IMR-90 (cell line): Measurements from ENCODE around the gene CDH9. TPM values are rescaled to one million over a fixed set of nuclear protein-coding genes. Genes with fewer than 3 reads are reported as not detected.

Source experiments
- ATAC-seq: fragments of 200-7000 bp; cut with Tn5 transposase; 2 replicates; pipeline ENCODE4 v1.9.1; 2020; ENCODE audit warnings: low read depth, mild to moderate bottlenecking, moderate library complexity
- BruUV-seq: library from RNA; stranded (reverse); fragments of 400-500 nt; replicated peaks from 2 replicates; lab custom pipeline; 2021; lab: Mats Ljungman, UMichigan
- CTCF ChIA-PET: fragments of 300-600 bp; formaldehyde crosslinking; extraction: SDS; loops from one replicate; lab custom pipeline; 2021; ENCODE audit warnings: antibody characterized with exemption; lab: Yijun Ruan, JAX
- POLR2A ChIA-PET: fragments of 300-600 bp; sonication (Branson Sonifier 250); formaldehyde crosslinking; loops from one replicate; lab custom pipeline; 2022; ENCODE audit warnings: antibody characterized with exemption; ENCODE audit not compliant: unreplicated experiment; lab: Charles Lee
- DNase-seq: peaks from one replicate; pipeline ENCODE4 v3.0.0; 2013
- H2AFZ ChIP-seq: replicated peaks from 2 replicates; pipeline ENCODE3; 2013; ENCODE audit warnings: low read length, mild to moderate bottlenecking; ENCODE audit not compliant: poor library complexity
- H2AK5ac ChIP-seq: 2 replicates; pipeline ENCODE4 v1.6.1; 2013; ENCODE audit warnings: low read depth, low read length, inconsistent platforms
- H2AK9ac ChIP-seq: replicated peaks from 2 replicates; pipeline ENCODE3; 2013; ENCODE audit warnings: mild to moderate bottlenecking, low read depth, low read length, moderate library complexity; ENCODE audit not compliant: poor library complexity
- H2BK120ac ChIP-seq: 2 replicates; pipeline ENCODE4 v1.6.1; 2013; ENCODE audit warnings: low read depth, low read length, inconsistent platforms
- H2BK15ac ChIP-seq: 3 replicates; pipeline ENCODE4 v1.6.1; 2013; ENCODE audit warnings: low read depth, low read length, inconsistent platforms
- H2BK20ac ChIP-seq: 2 replicates; pipeline ENCODE4 v1.6.1; 2013; ENCODE audit warnings: low read depth, mild to moderate bottlenecking, inconsistent platforms, low read length, moderate library complexity
- H2BK5ac ChIP-seq: 2 replicates; pipeline ENCODE4 v1.6.1; 2013; ENCODE audit warnings: mild to moderate bottlenecking, low read depth, low read length, inconsistent platforms; ENCODE audit not compliant: poor library complexity, severe bottlenecking
- H3K14ac ChIP-seq: replicated peaks from 2 replicates; pipeline ENCODE4 v1.6.1; 2013; ENCODE audit warnings: low read depth, low read length, inconsistent platforms
- H3K18ac ChIP-seq: 2 replicates; pipeline ENCODE4 v1.6.1; 2013; ENCODE audit warnings: low read depth, low read length, control low read depth
- H3K23ac ChIP-seq: 2 replicates; pipeline ENCODE4 v1.6.1; 2013; ENCODE audit warnings: low read depth, low read length, inconsistent platforms
- H3K27ac ChIP-seq: 2 replicates; pipeline ENCODE4 v1.5.1; 2013; ENCODE audit warnings: mild to moderate bottlenecking, control low read depth, low read length; ENCODE audit not compliant: insufficient read depth
- H3K27me3 ChIP-seq: 2 replicates; pipeline ENCODE4 v1.6.1; 2013; ENCODE audit warnings: low read length; ENCODE audit not compliant: control insufficient read depth, insufficient read depth
- H3K36me3 ChIP-seq: 2 replicates; pipeline ENCODE4 v1.6.1; 2013; ENCODE audit warnings: low read length, mixed read lengths; ENCODE audit not compliant: control insufficient read depth, insufficient read depth
- H3K4ac ChIP-seq: 2 replicates; pipeline ENCODE4 v1.6.1; 2013; ENCODE audit warnings: low read depth, low read length, inconsistent platforms
- H3K4me1 ChIP-seq: 2 replicates; pipeline ENCODE4 v1.6.1; 2013; ENCODE audit warnings: low read length, mixed read lengths; ENCODE audit not compliant: control insufficient read depth, insufficient read depth
- H3K4me2 ChIP-seq: 2 replicates; pipeline ENCODE4 v1.6.1; 2013; ENCODE audit warnings: low read depth, mild to moderate bottlenecking, control low read depth, low read length, moderate library complexity
- H3K4me3 ChIP-seq: 2 replicates; pipeline ENCODE4 v1.5.1; 2013; ENCODE audit warnings: low read depth, mild to moderate bottlenecking, control low read depth, low read length, moderate library complexity; ENCODE audit not compliant: insufficient read depth
- H3K56ac ChIP-seq: 2 replicates; pipeline ENCODE4 v1.6.1; 2013; ENCODE audit warnings: low read length, inconsistent platforms; ENCODE audit not compliant: insufficient read depth; ENCODE audit errors: extremely low read depth
- H3K79me1 ChIP-seq, 2 experiments: 2 replicates each; pipeline ENCODE4 v1.6.1; 2013; ENCODE audit warnings: low read length in 2 of 2, inconsistent platforms in 1 of 2, low read depth in 1 of 2
- H3K9ac ChIP-seq: 2 replicates; pipeline ENCODE4 v1.6.1; 2013; ENCODE audit warnings: low read depth, low read length, control low read depth
- H3K9me1 ChIP-seq: 2 replicates; pipeline ENCODE4 v1.6.1; 2013; ENCODE audit warnings: low read length, inconsistent platforms; ENCODE audit not compliant: insufficient read depth
- H3K9me3 ChIP-seq: 2 replicates; pipeline ENCODE4 v1.6.1; 2013; ENCODE audit warnings: low read length; ENCODE audit not compliant: control insufficient read depth, insufficient read depth
- H4K20me1 ChIP-seq: 2 replicates; pipeline ENCODE4 v1.6.1; 2013; ENCODE audit warnings: low read length, inconsistent platforms; ENCODE audit not compliant: insufficient read depth
- H4K5ac ChIP-seq: 2 replicates; pipeline ENCODE4 v1.6.1; 2013; ENCODE audit warnings: mild to moderate bottlenecking, low read depth, low read length, control low read depth
- H4K8ac ChIP-seq, 2 experiments: 2 replicates each; pipeline ENCODE4 v1.6.1; 2013; ENCODE audit warnings: low read depth in 2 of 2, low read length in 2 of 2, control low read depth in 1 of 2, inconsistent platforms in 1 of 2
- H4K91ac ChIP-seq: 2 replicates; pipeline ENCODE4 v1.6.1; 2013; ENCODE audit warnings: low read depth, low read length, inconsistent platforms; ENCODE audit not compliant: insufficient read depth
- BHLHE40 ChIP-seq: fragments of 150-350 bp; IDR thresholded peaks from 2 replicates; pipeline ENCODE4 v1.6.1; 2016; ENCODE audit warnings: mild to moderate bottlenecking, low read depth, low read length
- CEBPB ChIP-seq: IDR thresholded peaks from 2 replicates; pipeline ENCODE4 v1.6.1; 2012; ENCODE audit warnings: low read depth, low read length, improper control_type of control experiment
- CHD1 ChIP-seq: IDR thresholded peaks from 2 replicates; pipeline ENCODE4 v1.6.1; 2012; ENCODE audit warnings: low read depth, low read length, improper control_type of control experiment
- WGBS, 2 experiments: methylation state at CpG; one replicate each; pipeline versions ENCODE4 v1.1.5 to v1.1.7; 2013; ENCODE audit warnings: missing lambda C conversion rate in 2 of 2; ENCODE audit not compliant: insufficient read length in 1 of 2; ENCODE audit errors: extremely low coverage in 2 of 2; 5-methylcytosine and 5-hydroxymethylcytosine counted together
- dilution Hi-C: fragments of 300-500 bp; cut with HindIII; formaldehyde crosslinking; loops from one replicate; pipeline ENCODE4 v1.14.3; 2018; ENCODE audit warnings: low sequenced_read_pairs; ENCODE audit not compliant: unreplicated experiment
- in situ Hi-C: fragments of 300-500 bp; cut with MboI; formaldehyde crosslinking; loops from 3 replicates; pipeline ENCODE4 v1.14.3; 2019; ENCODE audit warnings: low sequenced_read_pairs, inconsistent platforms, mixed read lengths
- intact Hi-C: fragments of 100-400 bp; cut with micrococcal nuclease; formaldehyde crosslinking; loops from 2 replicates; pipeline ENCODE4 v1.10.0; 2022
- polyA plus RNA-seq, 3 experiments: library from polyadenylated mRNA; depleted of rRNA; stranded (reverse); fragments of >200 nt; gene quantifications; 2 replicates each; pipeline ENCODE4 v1.2.3, GENCODE V29; 2012; ENCODE audit warnings: low replicate concordance in 1 of 3
- total RNA-seq: library from RNA; depleted of rRNA; stranded (reverse); fragments of >200 nt; gene quantifications from 2 replicates; pipeline ENCODE4 v1.2.3, GENCODE V29; 2012

The CDH9 gene
- total and polyA plus RNA-seq, 2 of the 4 experiments (the other 2 are of a cell fraction), result not detected

DNA sequence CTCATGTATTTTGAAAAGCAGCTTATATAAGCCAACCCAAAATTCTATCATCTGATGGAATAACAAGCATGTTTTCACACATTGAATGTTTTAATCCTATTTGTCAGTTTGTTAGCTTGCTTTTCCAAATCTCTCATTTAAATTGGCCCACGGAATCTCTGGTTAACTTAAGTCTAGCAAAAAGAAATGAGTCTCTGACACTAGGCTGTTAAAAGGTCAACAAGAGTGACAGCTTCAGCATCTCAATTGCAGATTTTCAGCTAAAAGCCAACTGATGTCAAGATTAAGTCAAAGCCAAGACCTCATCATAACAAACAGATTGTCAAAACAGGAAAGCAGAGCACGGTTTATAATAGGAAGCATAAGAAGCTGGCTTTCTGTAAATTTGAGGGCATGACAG, 49.4 kb upstream of the CDH9 start:
- Histone ChIP-seq H3K18ac (no peak overlapping the region), H3K4me1 (no peaks in the 10 kb centered on the region), H3K27me3 (no peaks in the 10 kb centered on the region), H3K14ac (no peak overlapping the region), H3K23ac (no peak overlapping the region), H2BK5ac (no peak overlapping the region), H2AK5ac (no peak overlapping the region), H4K91ac (no peak overlapping the region), H3K9ac (no peak overlapping the region), H3K36me3 (no peaks in the 10 kb centered on the region), H2BK20ac (no peak overlapping the region), H4K8ac (no peak overlapping the region), H3K9me1 (no peaks in the 10 kb centered on the region), H3K79me1 (no peaks in the 10 kb centered on the region), H3K4ac (no peak overlapping the region), H4K20me1 (no peaks in the 10 kb centered on the region), H2BK15ac (no peak overlapping the region), H2AK9ac (no peak overlapping the region), H3K27ac (no peak overlapping the region), H3K9me3 (no peaks in the 10 kb centered on the region), H3K56ac (no peak overlapping the region), H3K4me3 (no peak overlapping the region), H3K4me2 (no peak overlapping the region), H4K5ac (no peak overlapping the region), H2BK120ac (no peak overlapping the region), H2AFZ (no peak overlapping the region)
- dilution Hi-C loops, result no loop called here
- POLR2A ChIA-PET, result no interaction called here
- no TSS peak for BruUV-seq
- DNase-seq (no peak), ATAC-seq (no peak)
- CTCF ChIA-PET, result no interaction called here
- WGBS, 2 experiments, result no CpG with 5 or more reads among the region's 2 CpGs
- no peak for TF ChIP-seq BHLHE40
- no peak for TF ChIP-seq CHD1
- TF ChIP-seq CEBPB, result no peak
- in situ Hi-C loops, result no loop called here
- intact Hi-C loops, result no loop called here
